Activated naive CD4-positive, alpha-beta T cell treated with anti-CD3 and anti-CD28 coated beads for 36 hours (primary cell): Measurements from ENCODE around the gene WDR70. TPM values are rescaled to one million over a fixed set of nuclear protein-coding genes. Genes with fewer than 3 reads are reported as not detected.

ENCODE experiments used
- CTCF ChIA-PET: fragments of 350-600 bp; sonication (Branson Sonifier 250); formaldehyde crosslinking; loops from one replicate; lab custom pipeline; 2021; ENCODE audit warnings: antibody characterized with exemption; lab: Charles Lee
- DNase-seq: peaks from one replicate; pipeline ENCODE4 v3.0.0-alpha.2; 2020
- H3K27ac Mint-ChIP-seq: one replicate; pipeline ENCODE4 v1.8.0; 2021; ENCODE audit warnings: mild to moderate bottlenecking, mixed read lengths
- H3K27me3 Mint-ChIP-seq: one replicate; pipeline ENCODE4 v1.8.0; 2021; ENCODE audit warnings: low read depth, mixed read lengths
- H3K36me3 Mint-ChIP-seq: one replicate; pipeline ENCODE4 v1.8.0; 2021; ENCODE audit warnings: low read depth, mixed read lengths
- H3K4me1 Mint-ChIP-seq: one replicate; pipeline ENCODE4 v1.8.0; 2021; ENCODE audit warnings: low read depth, mixed read lengths
- H3K4me3 Mint-ChIP-seq: one replicate; pipeline ENCODE4 v1.8.0; 2021; ENCODE audit warnings: mild to moderate bottlenecking, moderate library complexity, mixed read lengths
- H3K9me3 Mint-ChIP-seq: one replicate; pipeline ENCODE4 v1.8.0; 2021; ENCODE audit warnings: mixed read lengths
- intact Hi-C: fragments of 100-400 bp; cut with micrococcal nuclease; formaldehyde crosslinking; loops from one replicate; pipeline ENCODE4 v1.15.1; 2023
- total RNA-seq, 2 experiments: library from RNA; stranded (reverse); gene quantifications; one replicate each; pipeline ENCODE4 v1.2.3, GENCODE V29; 2021

WDR70 gene
- total RNA-seq, 2 experiments from 2014 or later: 37.4 to 39.0 TPM

DNA sequence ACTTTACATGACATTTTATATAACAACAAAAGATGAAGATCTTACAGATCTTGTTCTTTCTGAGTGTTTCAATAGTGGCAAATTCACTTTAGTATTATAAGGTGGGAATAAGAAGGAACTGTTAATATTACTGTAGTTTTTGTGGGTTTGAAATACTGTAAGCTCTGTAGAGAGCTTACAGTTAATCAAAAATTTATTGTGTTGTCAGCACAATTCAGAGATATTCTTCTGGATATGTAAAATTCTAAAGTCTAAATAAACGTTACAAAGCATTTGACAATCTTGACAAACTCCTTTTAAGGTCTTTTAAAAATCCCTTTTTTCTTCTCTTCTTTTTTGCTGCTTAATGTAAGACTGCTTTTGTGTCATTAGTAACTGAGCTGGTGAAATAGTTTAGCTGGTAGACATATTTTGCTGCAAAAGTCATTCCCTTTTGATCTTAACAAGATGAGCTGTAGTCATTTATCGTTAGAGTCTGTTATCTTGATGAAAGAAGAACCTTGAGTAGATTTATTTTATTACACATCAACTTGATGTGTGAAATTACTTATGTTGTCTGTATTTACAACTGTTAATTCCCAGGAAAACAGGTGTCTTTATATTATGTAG, 186.0 kb downstream of the WDR70 start:
- CTCF ChIA-PET: no interaction called here
- intact Hi-C loops: no loop called here

DNA sequence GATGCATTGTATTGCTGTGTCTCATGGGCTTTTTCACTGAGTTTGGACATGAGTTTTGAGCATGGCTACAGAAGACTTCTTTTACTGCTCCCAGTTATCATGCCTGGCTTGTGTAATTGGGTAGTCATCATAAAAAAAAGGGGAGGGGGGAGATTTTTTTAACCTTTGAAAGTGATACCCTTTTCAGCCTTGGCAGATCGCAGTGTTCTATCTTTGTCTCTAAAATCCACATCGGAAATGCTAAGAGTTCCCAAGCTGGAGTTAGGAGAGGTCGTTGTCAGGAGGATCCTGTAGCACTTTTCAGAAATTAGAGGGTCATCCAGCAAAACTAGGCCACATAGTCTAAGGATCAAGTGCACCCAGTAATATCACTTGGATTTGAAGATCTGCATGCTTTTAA, 188.4 kb downstream of the WDR70 start:
- CTCF ChIA-PET: interaction anchor here (1.4 kb wide), 1 partner anchor 207 kb away, joined by 3 read pairs; no protein-coding TSS in a partner anchor
- H3K36me3 Mint-ChIP-seq: peaks cover 8% of the 10 kb centered on the region
- no peaks in the 10 kb centered on the region for H3K27me3 Mint-ChIP-seq
- DNase-seq: no peak
- H3K27ac Mint-ChIP-seq: no peak overlapping the region
- intact Hi-C loops: no loop called here
- no peak overlapping the region for H3K4me3 Mint-ChIP-seq
- H3K4me1 Mint-ChIP-seq: no peaks in the 10 kb centered on the region
- no peaks in the 10 kb centered on the region for H3K9me3 Mint-ChIP-seq

More for the DNA sequence above, 186.0 kb downstream of the WDR70 start:
- no peak overlapping the region for H3K27ac Mint-ChIP-seq
- H3K4me3 Mint-ChIP-seq: no peak overlapping the region
- no peak for DNase-seq
- peaks cover 5% of the 10 kb centered on the region for H3K36me3 Mint-ChIP-seq
- H3K9me3 Mint-ChIP-seq: no peaks in the 10 kb centered on the region
- H3K4me1 Mint-ChIP-seq: no peaks in the 10 kb centered on the region
- no peaks in the 10 kb centered on the region for H3K27me3 Mint-ChIP-seq

DNA sequence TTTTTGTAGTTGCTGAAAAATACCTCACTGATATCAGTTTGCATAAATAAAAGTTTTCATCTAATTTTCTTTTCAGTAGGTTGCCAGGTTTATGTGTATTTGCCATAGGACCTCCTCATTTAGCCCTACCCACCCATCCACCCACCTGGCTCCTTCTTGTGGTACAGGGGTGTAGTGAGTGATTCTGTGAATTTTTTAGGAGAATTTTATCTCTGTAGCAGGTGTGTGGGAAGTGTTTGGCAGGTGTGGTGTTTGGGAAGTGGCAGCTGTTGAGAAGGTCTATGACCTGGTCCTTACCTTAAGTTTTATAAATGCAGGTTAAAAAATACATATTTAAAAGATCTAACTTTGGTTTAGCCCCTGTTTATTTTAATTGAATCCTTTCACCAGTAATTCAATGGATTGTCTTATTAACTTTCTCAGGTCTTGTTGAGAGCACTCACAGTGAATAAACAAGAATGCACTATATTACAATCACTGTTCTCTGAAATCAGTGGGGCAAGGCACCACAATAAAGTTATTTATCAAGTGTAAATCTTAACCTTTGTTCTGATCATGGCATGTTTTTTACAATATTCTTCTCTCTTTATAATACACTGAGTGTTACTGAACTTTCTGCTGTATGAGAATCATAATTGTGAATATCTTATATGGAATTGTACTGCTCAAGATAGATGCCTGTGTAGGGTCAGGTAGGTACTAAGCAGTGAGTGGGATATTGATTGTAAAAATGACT, 189.1 kb downstream of the WDR70 start:
- CTCF ChIA-PET: interaction anchor here (1.4 kb wide), 1 partner anchor 206 kb away, joined by 3 read pairs; no protein-coding TSS in a partner anchor
- Mint-ChIP-seq H3K4me1 (no peaks in the 10 kb centered on the region), H3K9me3 (no peaks in the 10 kb centered on the region), H3K36me3 (peaks cover 11% of the 10 kb centered on the region), H3K27ac (no peak overlapping the region), H3K27me3 (no peaks in the 10 kb centered on the region), H3K4me3 (no peak overlapping the region)
- DNase-seq: no peak
- intact Hi-C loops: no loop called here

DNA sequence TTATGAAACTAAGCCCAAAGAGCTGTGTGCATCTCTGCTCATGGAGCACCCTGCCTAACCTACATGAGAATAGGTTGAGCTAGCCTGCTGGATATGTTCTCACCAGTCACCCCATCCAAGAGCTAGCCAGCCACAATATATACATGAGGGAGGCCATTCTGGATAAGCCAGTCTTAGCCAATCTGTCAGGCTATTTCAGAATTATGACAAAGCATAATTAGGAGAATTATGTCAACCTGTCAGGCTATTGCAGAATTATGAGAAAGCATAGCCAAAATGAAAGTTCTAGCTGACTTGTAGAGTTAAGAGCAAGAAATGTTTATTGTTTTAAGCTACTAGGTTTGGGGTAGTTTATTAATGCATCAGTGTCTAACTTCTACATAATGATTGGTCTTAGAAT, 189.8 kb downstream of the WDR70 start:
- Mint-ChIP-seq H3K27ac (no peak overlapping the region), H3K9me3 (no peaks in the 10 kb centered on the region), H3K4me1 (peaks cover 2% of the 10 kb centered on the region), H3K36me3 (peaks cover 13% of the 10 kb centered on the region), H3K4me3 (no peak overlapping the region), H3K27me3 (no peaks in the 10 kb centered on the region)
- intact Hi-C loops: no loop called here
- no peak for DNase-seq
- CTCF ChIA-PET: no interaction called here

DNA sequence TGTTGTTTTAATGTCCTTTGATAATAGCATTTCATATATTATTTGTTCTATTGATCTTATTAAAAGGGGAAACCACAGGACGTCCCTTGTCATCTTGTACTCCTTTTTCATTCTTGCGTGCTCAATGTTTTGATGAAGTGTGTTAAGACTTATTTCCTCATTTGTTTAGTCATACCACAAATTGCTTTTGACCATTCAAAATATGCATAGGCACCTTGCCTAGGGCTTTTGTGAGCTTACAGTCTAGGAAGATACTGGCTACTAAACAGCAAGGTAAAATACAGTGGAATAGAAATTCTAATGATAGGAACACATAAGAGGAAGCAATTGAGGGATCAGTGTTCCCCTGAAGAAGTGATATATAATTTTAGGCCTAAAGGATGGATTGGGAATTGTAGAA, 190.3 kb downstream of the WDR70 start:
- intact Hi-C loops: no loop called here
- Mint-ChIP-seq H3K27ac (no peak overlapping the region), H3K4me1 (peaks cover 2% of the 10 kb centered on the region), H3K4me3 (no peak overlapping the region), H3K9me3 (no peaks in the 10 kb centered on the region), H3K36me3 (peaks cover 15% of the 10 kb centered on the region), H3K27me3 (no peaks in the 10 kb centered on the region)
- no peak for DNase-seq
- CTCF ChIA-PET: no interaction called here

DNA sequence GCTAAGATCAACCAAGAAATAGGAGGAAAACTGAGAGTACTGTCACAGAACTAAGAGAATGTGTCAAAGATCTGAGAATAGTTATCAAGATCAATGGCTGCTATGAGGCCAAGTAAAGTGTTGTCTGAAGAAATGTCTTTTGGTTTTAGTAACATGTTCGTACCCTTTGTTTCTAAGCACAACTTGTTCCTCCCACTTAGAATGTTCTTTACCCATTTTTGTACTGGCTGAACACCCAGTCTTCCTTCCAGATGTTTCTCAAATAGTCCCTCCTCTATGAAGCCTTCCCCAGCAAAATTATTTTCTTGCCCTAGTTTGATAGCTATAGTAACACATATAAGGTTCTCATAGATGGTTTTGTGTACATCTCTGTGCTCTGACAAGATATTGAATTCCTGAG, 191.5 kb downstream of the WDR70 start:
- intact Hi-C loops: no loop called here
- Mint-ChIP-seq H3K4me1 (peaks cover 7% of the 10 kb centered on the region), H3K27ac (no peak overlapping the region), H3K4me3 (no peak overlapping the region), H3K36me3 (peaks cover 19% of the 10 kb centered on the region), H3K9me3 (no peaks in the 10 kb centered on the region), H3K27me3 (no peaks in the 10 kb centered on the region)
- CTCF ChIA-PET: no interaction called here
- no peak for DNase-seq

DNA sequence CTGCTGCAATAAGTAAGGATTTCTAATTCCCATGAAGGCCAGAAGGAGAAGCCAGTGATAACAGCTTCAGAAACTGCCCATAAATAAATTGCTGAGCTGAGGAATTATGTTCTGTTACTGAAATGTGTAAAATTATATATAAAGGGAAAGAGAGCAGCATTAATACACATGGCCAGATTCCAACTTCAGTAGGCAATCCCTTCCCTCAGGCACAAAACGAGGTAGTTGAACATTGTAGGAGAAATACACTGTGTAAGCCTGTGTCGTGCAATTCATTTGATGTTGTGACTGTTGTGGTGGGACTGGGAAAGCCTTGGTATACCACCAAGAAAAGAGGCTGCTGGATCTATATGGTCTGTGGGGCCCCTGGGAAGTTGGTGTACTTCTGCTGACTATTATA, 192.9 kb downstream of the WDR70 start:
- CTCF ChIA-PET: interaction anchor here (0.6 kb wide), 1 partner anchor 12 kb away, joined by 3 read pairs; no protein-coding TSS in a partner anchor
- peaks cover 9% of the 10 kb centered on the region for H3K4me1 Mint-ChIP-seq
- H3K27me3 Mint-ChIP-seq: no peaks in the 10 kb centered on the region
- intact Hi-C loops: no loop called here
- H3K36me3 Mint-ChIP-seq: peaks cover 19% of the 10 kb centered on the region
- no peak overlapping the region for H3K4me3 Mint-ChIP-seq
- no peak overlapping the region for H3K27ac Mint-ChIP-seq
- no peak for DNase-seq
- H3K9me3 Mint-ChIP-seq: no peaks in the 10 kb centered on the region

DNA sequence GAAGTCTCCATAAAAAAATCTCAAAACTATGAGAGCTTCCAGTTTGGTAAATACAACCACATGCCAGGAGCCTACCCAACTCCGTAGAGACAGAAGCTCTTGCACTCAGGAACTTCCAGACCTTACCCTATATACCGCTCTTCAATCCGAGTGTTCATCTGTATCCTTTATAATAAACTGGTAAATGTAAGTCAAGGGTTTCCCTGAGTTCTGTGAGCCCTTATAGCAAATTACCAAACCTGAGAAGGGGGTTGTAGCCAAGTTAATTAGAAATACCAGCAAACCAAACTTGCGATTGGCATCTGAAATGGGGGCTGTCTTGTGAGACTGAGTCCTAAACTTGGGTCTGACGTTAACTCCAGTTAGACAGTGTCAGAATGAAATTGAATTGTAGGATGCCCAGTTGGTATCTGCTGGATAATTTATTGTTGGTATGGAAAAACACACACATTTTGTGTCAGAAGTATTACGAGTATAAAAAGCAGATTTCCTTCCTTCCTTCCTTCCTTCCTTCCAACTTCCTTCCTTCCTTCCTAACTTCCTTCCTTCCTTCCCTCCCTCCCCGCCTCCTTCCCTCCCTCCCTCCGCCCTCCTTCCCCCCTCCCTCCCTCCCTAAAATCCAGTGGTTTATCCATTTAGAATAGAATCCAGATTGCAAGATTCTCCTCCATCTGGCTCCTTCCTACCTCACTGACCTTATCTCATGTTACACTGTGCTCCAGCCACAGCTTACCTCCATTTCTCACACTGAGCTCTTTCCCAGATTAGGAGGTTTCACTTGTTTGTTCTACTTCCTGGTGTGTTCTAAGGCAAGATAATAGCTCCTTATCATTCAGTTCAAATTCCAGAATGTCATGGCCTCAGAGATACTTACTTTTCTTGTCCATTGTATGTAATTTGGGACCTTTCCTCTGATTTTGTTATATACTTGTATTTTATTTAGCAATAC, 196.7 kb downstream of the WDR70 start:
- Mint-ChIP-seq H3K9me3 (no peaks in the 10 kb centered on the region), H3K36me3 (peaks cover 19% of the 10 kb centered on the region), H3K4me3 (no peak overlapping the region), H3K27ac (no peak overlapping the region), H3K27me3 (no peaks in the 10 kb centered on the region), H3K4me1 (peaks cover 9% of the 10 kb centered on the region)
- intact Hi-C loops: no loop called here
- CTCF ChIA-PET: no interaction called here
- no peak for DNase-seq

DNA sequence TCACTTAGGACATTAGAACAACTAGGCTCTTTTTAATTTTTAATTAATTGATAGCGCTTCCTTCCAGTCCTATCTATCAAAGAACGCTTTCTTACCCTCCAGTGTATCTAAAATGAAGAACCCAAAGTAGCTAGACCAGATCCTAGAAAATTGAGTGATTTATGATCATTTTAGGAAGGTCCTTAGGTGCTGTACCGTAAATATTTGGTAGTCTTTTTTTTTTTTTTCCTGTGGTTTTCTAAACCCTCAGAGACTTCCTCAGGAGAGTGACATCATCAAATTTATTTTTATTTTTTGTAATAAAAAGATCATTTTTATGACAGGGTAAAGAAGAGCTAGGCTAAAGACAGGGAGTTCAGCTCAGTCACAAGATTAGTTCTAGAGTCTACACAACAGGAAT, 197.4 kb downstream of the WDR70 start:
- peaks cover 9% of the 10 kb centered on the region for H3K4me1 Mint-ChIP-seq
- no peaks in the 10 kb centered on the region for H3K27me3 Mint-ChIP-seq
- H3K4me3 Mint-ChIP-seq: no peak overlapping the region
- intact Hi-C loops: no loop called here
- CTCF ChIA-PET: no interaction called here
- peaks cover 19% of the 10 kb centered on the region for H3K36me3 Mint-ChIP-seq
- H3K9me3 Mint-ChIP-seq: no peaks in the 10 kb centered on the region
- no peak for DNase-seq
- H3K27ac Mint-ChIP-seq: no peak overlapping the region

DNA sequence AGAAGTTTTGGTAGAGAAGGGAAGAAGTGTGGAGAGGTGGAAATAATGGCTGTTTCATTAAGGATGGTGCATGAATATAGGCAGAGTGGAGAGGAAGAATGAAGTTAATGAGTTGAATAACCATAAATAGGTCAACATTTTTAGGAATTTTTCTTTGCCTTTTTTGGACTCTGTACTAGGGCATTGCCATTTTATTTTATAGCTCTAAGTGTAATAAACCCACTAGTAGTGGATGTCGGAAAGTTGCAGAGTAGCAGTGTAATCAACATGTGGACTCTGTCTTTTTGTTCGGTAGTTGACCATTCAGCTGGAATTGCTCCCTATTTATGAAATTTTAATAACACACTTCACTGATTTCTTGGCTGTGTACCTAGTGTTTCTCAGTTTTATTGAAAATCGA, 199.1 kb downstream of the WDR70 start:
- no peak overlapping the region for H3K4me3 Mint-ChIP-seq
- H3K4me1 Mint-ChIP-seq: peaks cover 9% of the 10 kb centered on the region
- CTCF ChIA-PET: no interaction called here
- intact Hi-C loops: no loop called here
- no peak for DNase-seq
- no peak overlapping the region for H3K27ac Mint-ChIP-seq
- H3K27me3 Mint-ChIP-seq: no peaks in the 10 kb centered on the region
- H3K9me3 Mint-ChIP-seq: no peaks in the 10 kb centered on the region
- peaks cover 13% of the 10 kb centered on the region for H3K36me3 Mint-ChIP-seq

DNA sequence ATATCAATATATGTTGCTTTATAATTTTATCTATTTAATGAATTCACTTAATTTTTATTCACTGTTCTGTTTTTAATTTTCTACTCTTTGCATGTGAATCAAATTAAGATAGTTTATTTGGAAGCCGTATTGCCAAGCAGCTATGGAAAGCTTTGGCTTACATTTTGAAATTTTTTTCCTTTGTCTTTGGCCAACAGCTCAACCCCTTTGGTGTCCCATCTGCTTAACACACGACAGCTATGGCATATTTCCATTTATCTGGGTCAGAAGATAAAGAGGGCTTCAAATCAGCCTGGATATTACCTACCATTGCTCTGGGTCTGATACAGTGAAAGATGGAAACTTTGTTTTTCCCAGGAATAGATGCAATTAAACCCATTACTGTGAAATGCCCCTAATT, 201.0 kb downstream of the WDR70 start:
- DNase-seq: no peak
- Mint-ChIP-seq H3K36me3 (peaks cover 5% of the 10 kb centered on the region), H3K4me3 (no peak overlapping the region), H3K9me3 (no peaks in the 10 kb centered on the region), H3K27ac (no peak overlapping the region), H3K27me3 (no peaks in the 10 kb centered on the region), H3K4me1 (peaks cover 2% of the 10 kb centered on the region)
- intact Hi-C loops: no loop called here
- CTCF ChIA-PET: no interaction called here

DNA sequence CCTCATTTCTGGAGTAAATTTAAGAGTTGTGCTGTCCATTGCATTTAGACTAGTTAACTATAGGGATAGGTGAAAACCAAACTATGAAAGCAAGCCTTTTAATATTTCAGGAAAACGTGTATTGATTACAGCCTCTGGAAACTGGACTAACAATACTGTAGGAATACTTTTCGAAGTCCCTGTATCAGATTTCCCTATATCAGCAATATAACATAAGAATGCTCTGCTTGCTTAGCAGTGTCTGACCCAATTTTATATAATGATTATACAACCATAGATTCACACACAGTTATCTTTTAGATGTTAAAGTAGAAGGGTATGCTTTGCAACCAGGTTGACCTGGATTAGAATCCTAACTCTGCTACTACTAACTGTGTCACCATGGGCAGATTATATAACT, 203.1 kb downstream of the WDR70 start:
- intact Hi-C loops: no loop called here
- DNase-seq: no peak
- Mint-ChIP-seq H3K4me1 (no peaks in the 10 kb centered on the region), H3K9me3 (no peaks in the 10 kb centered on the region), H3K4me3 (no peak overlapping the region), H3K27ac (no peak overlapping the region), H3K36me3 (peaks cover 5% of the 10 kb centered on the region), H3K27me3 (no peaks in the 10 kb centered on the region)
- CTCF ChIA-PET: no interaction called here
